Sigmoid colon (tissue), 4 donors: Measurements from ENCODE around the gene ADCY2.

ENCODE experiments used
- EP300 ChIP-seq, 4 donors: sonication (generic); formaldehyde crosslinking; IDR thresholded peaks; one replicate each; pipeline ENCODE4 v1.6.1; 2017; ENCODE audit warnings: antibody characterized with exemption in 4 of 4
- POLR2A ChIP-seq, 2 donors: fragments of 450-650 bp; IDR thresholded peaks; one replicate each; pipeline ENCODE4 v1.6.1; 2016; ENCODE audit warnings: antibody characterized with exemption in 2 of 2, mild to moderate bottlenecking in 2 of 2, moderate library complexity in 2 of 2
- POLR2AphosphoS5 ChIP-seq, 4 donors: sonication (generic); formaldehyde crosslinking; IDR thresholded peaks; one replicate each; pipeline ENCODE4 v1.6.1; 2017; ENCODE audit warnings: antibody characterized with exemption in 4 of 4
- TF ChIP-seq, protein P1 (sequence below), 4 experiments: fragments of 450-650 bp in 3 of 4; fragments of 200-600 bp in 1 of 4; IDR thresholded peaks; one replicate each; pipeline ENCODE4 v1.5.1; 2016 to 2019; ENCODE audit warnings: antibody characterized with exemption in 4 of 4, mild to moderate bottlenecking in 3 of 4, moderate library complexity in 2 of 4

DNA sequence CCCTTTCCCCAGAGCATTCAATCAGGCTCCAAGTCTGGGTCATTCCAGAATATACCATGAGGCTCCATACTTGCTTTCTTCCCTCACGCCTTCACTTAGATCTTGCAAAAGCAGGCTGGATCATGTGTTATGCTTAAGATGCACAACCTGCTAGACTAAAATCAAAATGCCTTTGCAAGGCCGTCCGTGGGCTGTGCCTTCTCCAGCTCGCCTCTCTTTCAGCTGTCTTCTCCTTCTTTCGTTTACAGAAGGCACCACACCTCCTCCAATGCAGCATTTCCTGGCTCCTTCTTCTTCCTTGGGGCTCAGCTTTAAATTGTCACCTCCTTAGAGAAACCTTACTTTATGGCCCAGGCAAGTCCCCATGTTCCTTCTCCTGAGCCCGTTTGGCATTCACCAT, 150.6 kb downstream of the ADCY2 start:
- TF ChIP-seq, protein P1, sequence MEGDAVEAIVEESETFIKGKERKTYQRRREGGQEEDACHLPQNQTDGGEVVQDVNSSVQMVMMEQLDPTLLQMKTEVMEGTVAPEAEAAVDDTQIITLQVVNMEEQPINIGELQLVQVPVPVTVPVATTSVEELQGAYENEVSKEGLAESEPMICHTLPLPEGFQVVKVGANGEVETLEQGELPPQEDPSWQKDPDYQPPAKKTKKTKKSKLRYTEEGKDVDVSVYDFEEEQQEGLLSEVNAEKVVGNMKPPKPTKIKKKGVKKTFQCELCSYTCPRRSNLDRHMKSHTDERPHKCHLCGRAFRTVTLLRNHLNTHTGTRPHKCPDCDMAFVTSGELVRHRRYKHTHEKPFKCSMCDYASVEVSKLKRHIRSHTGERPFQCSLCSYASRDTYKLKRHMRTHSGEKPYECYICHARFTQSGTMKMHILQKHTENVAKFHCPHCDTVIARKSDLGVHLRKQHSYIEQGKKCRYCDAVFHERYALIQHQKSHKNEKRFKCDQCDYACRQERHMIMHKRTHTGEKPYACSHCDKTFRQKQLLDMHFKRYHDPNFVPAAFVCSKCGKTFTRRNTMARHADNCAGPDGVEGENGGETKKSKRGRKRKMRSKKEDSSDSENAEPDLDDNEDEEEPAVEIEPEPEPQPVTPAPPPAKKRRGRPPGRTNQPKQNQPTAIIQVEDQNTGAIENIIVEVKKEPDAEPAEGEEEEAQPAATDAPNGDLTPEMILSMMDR (IDR thresholded peaks at IDR 0.05): no peak
- no peak for TF ChIP-seq POLR2A (IDR thresholded peaks at IDR 0.05)
- TF ChIP-seq EP300 (IDR thresholded peaks at IDR 0.05): no peak
- no peak for TF ChIP-seq POLR2AphosphoS5 (IDR thresholded peaks at IDR 0.05)
